Measurements from ENCODE around the gene SLC35G6.
"Not testable (repeated sequence)": the region's sequence is repeated elsewhere in the genome, so short reads cannot be mapped to it uniquely, and the experiment has no call there.

The SLC35G6 gene

DNA sequence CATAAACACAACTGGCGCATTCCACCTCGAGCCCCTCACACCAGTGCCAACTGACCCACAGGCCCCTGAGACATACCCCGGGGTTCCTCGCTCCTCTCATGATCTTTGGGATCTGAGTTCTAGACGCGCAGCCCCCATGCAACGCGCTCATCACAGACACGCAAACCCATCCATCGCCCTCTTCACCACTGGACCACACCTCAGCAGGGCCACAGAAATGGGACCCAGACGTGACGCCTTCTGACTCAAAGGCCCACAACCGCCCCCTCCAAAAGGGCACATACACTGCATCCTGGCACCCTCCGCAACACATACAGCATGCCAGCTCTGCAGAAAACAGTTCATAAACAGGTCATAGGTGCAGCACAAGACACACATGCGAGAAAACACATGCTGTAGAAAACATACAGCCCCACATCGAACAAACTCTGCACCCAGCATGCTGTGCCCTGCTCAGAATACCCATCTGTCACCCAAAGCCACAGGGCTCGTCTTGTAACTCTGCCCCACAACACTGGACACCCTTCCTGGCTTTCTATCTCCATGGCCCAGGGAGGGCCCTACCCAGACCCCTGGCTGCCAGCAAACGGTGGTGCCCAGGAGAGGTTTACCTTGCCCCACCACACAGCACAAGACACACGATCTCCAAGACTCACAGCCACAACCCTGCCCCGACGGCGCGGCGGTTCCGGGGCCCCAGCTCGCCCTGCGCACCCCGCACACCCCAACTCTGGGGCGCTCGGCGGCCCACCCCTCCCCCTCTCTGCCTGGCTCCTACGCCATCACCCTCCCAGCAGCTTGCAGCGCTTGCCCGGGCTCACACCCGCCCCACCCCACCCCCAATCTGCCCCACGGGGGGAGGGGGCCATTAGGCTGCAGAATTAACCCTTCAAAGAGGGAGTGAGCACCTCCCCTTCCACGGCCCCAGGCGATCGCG lies 2.7 kb upstream of the SLC35G6 start:
- peak; percentile 77 for DNase-seq (ENCODE audit: low spot score)

DNA sequence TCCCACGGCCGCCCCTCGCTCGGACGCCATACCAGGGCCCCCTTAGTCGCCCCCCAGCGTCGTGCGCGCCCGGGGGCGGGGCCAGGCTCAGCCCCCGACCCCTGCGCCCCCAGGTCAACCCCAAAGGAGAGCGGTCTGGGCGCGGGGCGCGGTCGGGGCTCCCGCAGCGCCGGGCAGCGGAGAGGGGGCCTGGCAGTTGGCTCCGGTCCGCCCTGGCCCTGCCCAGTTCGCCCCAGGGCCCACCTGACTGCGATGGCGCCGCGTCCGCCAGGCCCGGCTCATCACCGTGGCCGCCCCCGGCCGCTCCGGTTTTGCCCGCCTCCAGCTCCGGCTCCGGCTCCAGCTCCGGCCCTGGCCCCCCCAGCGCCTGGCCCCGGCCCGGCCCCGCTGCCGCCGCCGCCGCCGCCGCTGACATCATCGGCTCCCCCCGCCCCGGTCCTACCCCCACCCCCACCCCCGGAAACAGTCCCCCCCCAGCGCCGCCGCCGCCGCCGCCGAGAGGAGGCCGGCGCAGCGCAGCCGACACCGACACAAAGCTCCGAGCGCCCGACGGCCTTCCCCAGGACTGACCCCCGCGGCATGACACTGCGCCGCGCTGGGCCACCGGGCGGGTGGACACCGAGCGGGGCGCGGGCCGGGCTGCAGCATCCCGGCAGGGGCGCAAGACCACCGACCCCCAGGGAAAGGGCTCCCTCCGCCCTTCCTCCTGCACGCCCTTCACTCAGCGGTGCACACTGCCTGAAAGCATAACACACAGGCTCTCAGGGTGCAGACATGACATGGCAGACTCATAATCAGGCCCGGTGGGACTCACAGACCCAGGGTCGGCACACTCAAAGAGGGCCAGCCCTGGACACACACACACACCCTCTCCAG lies 1.8 kb upstream of the SLC35G6 start, which contains the start of gene ZBTB4:
ZBTB4 (minus strand) TSS at position 419 of the 876 bp plus-strand sequence. CDS start 12,830 bp downstream, outside the sequence.
- peak; percentile 80 for DNase-seq (ENCODE audit: low spot score)

DNA sequence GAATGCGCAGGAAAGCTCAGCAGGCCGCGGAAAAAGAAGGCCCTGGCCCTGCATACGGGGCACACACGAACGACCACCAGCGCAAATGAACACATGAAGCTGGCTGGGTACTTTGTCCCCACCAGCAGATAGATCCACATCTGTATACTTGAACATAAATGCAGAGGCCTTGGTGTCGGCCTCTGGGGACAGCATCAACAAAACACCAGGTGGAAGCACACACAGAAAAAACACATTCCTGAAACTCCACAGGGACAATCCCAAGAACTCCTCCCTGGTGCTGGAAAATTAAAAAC lies 1.2 kb upstream of the SLC35G6 start:
- no peak for DNase-seq (ENCODE audit: low spot score)

DNA sequence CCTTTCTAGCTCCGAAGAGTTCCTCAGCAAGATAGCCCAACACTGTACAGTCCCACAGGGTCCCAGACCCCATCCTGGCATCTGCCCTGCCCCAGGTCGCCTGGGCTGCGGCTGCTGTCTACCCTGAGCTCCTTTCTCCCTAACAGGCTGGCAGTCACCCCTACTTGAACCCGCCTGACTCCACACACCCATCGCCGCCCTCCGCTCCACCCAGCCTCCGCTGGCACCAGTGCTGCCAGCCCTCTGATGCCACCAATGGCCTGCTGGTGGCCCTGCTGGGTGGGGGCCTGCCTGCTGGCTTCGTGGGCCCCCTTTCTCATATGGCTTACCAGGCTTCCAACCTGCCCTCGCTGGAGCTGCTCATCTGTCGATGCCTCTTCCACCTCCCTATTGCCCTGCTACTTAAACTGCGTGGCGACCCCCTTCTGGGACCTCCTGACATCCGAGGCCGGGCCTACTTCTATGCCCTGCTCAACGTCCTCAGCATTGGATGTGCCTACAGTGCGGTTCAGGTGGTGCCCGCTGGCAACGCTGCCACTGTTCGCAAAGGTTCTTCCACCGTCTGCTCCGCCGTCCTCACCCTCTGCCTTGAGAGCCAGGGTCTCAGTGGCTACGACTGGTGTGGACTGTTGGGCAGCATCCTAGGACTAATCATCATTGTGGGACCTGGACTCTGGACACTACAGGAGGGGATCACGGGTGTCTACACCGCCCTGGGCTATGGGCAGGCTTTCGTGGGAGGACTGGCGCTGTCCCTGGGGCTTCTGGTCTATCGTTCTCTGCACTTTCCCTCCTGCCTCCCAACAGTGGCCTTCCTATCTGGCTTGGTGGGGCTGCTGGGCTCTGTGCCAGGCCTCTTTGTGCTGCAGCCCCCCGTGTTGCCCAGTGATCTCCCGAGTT lies 846 bp downstream of the SLC35G6 start:
- DNase-seq (ENCODE audit: low spot score) = not testable (repeated sequence)

DNA sequence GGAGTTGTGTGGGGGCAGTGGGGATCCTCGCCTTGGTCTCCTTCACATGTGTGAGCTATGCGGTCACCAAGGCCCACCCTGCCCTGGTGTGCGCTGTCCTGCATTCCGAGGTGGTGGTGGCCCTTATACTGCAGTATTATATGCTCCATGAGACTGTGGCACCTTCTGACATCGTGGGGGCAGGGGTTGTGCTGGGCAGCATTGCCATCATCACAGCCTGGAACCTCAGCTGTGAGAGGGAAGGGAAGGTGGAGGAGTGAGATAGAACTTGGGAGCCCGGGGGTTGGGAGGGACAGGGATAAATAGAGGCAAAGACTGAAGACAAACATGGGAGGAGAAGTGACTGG lies 1.5 kb downstream of the SLC35G6 start:
- not testable (repeated sequence) for DNase-seq (ENCODE audit: low spot score)

DNA sequence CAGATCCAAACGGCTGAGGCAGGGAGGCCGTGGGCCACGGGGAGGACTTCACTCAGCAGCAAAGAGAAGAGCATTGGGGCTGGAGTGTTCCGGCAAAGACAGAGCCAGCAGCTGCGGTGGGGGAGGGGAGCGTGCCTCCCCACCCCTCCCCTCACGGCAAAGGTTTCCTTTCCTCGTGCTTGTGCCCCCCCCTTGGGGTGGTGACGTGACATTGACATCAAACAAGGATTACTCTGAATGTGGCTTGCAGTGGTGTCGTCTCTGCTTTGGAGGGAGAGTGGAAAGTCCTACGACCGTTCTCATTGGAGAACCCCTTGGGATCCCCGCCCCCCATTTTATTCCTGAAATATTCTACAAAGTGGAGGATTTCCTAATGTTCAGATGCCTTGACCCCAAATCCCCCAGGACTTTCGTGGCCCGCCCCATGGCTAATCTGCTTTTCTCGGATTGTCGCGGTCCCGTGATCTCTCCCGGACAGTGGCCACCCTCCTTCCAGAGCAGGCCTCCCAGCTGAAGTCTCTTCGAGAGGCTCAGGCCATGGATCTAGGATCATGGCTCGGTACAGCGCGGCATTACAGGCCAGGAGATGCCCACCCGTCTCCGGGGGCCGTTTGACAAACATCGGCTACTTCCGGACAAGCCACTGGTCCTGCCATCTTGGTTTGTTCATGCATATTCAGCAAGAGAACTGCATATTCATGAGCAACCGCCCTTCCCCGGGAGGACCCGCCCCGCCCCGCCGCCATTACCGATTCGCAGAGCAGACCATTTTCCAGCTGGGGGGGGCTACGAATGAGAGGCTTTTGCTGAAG lies 2.2 kb downstream of the SLC35G6 start:
- peak; percentile 90 for DNase-seq (ENCODE audit: low spot score)

DNA sequence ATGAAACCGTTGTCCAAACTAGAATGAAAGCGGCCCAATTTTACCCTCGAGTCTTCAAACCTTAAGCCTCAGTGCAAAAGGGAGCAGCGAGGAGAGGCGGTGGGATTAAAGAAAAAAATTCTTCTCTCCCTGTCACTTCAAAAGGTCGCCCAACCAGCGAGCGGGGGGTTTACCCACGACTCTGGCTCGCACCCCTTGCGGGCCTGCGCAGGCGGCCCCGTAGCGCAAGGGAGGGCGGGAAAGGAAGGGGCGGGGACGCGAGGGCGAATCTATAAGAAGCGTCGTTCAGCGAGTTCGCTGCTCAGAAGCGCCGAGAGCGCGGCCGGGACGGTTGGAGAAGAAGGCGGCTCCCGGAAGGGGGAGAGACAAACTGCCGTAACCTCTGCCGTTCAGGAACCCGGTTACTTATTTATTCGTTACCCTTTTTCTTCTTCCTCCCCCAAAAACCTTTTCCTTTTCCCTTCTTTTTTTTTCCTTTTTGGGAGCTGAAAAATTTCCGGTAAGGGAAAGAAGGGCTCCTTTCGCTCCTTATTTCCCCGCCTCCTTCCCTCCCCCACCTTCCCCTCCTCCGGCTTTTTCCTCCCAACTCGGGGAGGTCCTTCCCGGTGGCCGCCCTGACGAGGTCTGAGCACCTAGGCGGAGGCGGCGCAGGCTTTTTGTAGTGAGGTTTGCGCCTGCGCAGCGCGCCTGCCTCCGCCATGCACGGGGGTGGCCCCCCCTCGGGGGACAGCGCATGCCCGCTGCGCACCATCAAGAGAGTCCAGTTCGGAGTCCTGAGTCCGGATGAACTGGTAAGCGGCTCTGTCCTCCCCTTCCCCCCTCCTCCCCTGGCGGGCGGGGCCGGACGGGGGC lies 3.0 kb downstream of the SLC35G6 start, which contains the start of gene POLR2A:
POLR2A (plus strand) TSS at position 300 of the 852 bp plus-strand sequence.
- DNase-seq (ENCODE audit: low spot score) = peak; percentile 97

DNA sequence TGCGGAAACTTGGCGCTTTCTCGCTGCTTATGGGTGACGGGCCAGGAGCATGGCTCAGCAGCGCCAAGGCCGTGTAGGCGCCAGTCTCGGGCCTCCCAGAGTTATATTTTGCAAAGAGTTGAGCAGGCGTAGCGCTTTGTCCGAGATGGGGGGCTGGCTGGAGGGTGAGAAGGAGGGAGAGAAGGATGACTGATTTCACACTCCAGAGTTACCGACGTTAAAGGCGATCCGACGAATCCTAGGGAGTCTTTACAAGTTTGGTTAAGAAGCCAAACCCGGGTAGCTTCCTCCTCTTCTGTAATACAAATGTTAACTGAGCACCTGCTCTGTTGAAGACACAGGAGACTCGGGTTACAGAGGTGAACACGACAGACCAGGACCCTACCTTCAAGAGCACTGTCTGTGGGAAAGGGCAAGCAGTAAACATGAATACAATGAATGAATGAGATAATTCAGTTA lies 3.7 kb downstream of the SLC35G6 start:
- DNase-seq (ENCODE audit: low spot score) = no peak

DNA sequence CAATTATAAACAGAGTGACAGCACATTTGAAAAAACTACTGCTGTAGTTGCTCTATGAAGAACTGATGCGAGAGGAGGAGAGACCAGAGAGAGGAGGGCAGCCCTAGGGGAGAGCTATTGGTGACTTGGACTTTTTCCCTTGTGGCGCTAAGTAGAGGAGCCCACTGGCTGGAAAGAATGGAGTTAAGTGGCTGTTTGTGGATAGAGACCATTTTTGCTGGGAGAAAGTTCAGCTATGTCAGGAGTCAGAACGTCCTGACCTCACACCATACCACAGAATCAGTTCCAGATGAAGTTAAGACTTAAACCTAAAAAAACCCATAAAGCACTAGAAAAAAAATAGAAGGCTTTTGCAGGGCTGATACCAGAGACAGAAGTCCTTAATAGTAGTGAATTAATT lies 4.9 kb downstream of the SLC35G6 start:
- DNase-seq (ENCODE audit: low spot score) = no peak

DNA sequence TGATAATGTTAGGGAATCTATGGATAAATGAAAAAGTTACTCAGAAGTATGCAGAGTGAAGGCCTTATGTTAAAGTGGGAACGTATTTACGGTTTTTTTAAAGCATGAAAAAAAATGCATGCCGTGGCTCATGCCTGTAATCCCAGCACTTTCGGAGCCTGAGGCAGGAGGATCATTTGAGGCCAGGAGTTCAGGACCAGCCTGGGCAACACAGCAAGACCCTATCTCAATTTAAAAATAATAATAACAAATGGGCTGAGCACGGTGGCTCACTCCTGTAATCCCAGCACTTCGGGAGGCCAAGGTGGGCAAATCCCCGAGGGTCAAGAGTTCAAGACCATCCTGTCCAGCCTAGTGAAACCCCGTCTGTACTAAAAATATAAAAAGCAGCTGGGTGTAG lies 8.9 kb downstream of the SLC35G6 start:
- DNase-seq (ENCODE audit: low spot score) = no peak

DNA sequence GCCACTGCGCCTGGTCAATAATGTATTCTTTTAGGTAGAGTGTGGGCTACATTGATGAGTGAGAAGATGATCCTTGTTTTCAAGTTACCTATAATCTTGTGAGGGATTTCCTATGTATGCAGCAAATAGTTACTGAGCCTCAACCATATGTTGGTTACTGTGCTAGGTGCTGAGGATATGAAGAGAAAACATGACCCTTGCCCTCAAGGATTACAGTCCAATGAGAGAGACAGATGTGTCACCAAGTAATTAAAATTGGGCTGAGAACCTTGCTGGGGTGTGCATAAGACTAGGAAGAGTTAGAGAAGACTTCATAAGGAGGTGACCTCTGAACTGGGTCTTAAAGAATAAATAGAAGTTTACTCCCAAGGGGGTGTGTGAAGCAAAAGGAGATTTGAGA lies 10.3 kb downstream of the SLC35G6 start:
- no peak for DNase-seq (ENCODE audit: low spot score)

DNA sequence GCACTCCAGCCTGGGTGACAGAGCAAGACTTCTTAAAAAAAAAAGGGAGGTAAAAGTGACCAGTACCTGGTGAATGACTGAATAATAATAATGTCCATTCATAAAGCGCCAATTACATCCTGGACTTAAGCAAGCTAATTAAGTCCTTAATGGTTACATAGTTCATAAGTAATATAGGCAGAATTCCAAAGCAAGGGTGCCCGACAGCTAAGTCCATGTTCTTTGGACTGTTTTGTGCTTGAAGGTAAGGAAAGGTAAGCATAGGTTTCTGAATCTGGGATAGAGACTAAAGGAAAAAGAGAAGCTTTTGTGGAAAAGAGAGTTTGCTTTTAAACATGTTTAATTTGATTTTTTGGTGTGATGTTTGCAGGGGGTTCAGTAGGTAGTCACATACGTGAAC lies 12.7 kb downstream of the SLC35G6 start:
- DNase-seq (ENCODE audit: low spot score) = no peak

DNA sequence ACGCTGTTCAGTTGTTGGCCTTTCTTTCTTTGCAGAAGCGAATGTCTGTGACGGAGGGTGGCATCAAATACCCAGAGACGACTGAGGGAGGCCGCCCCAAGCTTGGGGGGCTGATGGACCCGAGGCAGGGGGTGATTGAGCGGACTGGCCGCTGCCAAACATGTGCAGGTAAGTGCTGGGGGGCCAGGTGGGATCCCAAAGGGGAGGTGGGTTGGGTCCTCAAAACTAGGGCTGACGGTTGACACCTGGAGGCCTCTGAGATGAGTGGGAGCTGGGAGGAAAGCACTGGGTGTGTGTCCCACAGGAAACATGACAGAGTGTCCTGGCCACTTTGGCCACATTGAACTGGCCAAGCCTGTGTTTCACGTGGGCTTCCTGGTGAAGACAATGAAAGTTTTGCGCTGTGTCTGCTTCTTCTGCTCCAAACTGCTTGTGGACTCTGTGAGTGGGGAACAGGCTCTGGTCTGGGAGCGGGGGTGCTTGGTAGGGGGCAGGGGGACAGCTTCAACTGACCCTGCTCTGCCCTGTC lies 14.7 kb downstream of the SLC35G6 start:
- no peak for DNase-seq (ENCODE audit: low spot score)

DNA sequence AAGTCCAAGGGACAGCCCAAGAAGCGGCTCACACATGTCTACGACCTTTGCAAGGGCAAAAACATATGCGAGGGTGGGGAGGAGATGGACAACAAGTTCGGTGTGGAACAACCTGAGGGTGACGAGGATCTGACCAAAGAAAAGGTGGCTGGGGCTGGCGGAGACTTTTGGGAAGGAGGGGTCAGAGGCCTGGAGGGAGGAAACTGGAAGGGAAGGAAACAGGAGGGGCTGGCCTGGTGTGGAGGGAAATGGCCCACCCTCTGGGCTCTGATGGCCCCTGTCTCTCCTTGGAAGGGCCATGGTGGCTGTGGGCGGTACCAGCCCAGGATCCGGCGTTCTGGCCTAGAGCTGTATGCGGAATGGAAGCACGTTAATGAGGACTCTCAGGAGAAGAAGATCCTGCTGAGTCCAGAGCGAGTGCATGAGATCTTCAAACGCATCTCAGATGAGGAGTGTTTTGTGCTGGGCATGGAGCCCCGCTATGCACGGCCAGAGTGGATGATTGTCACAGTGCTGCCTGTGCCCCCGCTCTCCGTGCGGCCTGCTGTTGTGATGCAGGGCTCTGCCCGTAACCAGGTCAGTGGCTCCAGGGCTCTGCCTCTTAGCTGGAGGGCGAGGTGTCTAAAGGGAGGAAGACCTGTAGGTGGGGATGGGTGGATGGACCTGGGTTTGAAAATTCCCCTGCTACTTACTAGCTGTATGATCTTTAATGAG lies 15.4 kb downstream of the SLC35G6 start:
- DNase-seq (ENCODE audit: low spot score) = no peak

DNA sequence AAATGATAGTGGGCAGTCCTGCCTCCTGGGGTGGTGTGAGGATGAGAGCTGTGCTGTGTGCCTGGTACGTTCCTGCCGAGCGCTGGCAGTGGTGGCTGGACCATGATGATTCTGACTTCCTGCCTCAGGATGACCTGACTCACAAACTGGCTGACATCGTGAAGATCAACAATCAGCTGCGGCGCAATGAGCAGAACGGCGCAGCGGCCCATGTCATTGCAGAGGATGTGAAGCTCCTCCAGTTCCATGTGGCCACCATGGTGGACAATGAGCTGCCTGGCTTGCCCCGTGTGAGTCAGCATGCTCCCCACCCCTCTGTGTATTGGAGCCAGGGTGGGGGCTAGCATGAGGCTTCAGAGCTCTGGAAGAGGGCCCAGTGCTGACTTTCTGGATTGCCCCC lies 16.0 kb downstream of the SLC35G6 start:
- DNase-seq (ENCODE audit: low spot score) = no peak

DNA sequence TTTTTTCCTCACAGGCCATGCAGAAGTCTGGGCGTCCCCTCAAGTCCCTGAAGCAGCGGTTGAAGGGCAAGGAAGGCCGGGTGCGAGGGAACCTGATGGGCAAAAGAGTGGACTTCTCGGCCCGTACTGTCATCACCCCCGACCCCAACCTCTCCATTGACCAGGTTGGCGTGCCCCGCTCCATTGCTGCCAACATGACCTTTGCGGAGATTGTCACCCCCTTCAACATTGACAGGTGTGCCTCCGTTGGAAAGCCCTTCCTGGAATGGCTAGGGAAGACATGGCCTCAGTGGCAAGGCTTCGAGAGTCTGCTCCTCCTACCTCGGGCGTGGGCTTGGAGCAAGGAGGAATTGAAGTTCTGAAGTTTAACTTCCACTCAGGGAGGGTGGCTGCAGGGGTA lies 16.4 kb downstream of the SLC35G6 start:
- no peak for DNase-seq (ENCODE audit: low spot score)

DNA sequence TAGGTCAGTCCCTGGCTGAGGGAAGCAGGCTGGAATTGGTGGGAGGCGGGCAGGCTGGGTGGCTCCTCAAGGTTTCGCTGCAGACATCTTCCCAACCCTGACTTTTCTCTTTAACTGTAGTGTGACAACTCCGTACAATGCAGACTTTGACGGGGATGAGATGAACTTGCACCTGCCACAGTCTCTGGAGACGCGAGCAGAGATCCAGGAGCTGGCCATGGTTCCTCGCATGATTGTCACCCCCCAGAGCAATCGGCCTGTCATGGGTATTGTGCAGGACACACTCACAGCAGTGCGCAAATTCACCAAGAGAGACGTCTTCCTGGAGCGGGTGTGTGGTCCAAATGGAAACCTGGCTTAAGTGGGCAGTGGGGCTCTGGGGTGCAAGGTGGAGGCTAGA lies 17.9 kb downstream of the SLC35G6 start:
- no peak for DNase-seq (ENCODE audit: low spot score)

DNA sequence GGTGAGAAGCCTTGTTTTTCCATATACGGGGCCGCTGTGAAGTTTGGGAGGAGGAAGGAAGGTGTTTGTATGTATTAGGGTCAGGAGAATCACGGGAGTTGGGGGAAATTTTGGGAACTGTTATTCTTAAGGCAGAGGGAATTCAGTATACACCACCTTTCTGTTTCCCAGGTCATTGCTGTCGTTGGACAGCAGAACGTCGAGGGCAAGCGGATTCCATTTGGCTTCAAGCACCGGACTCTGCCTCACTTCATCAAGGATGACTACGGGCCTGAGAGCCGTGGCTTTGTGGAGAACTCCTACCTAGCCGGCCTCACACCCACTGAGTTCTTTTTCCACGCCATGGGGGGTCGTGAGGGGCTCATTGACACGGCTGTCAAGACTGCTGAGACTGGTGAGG lies 20.5 kb downstream of the SLC35G6 start:
- DNase-seq (ENCODE audit: low spot score) = no peak

DNA sequence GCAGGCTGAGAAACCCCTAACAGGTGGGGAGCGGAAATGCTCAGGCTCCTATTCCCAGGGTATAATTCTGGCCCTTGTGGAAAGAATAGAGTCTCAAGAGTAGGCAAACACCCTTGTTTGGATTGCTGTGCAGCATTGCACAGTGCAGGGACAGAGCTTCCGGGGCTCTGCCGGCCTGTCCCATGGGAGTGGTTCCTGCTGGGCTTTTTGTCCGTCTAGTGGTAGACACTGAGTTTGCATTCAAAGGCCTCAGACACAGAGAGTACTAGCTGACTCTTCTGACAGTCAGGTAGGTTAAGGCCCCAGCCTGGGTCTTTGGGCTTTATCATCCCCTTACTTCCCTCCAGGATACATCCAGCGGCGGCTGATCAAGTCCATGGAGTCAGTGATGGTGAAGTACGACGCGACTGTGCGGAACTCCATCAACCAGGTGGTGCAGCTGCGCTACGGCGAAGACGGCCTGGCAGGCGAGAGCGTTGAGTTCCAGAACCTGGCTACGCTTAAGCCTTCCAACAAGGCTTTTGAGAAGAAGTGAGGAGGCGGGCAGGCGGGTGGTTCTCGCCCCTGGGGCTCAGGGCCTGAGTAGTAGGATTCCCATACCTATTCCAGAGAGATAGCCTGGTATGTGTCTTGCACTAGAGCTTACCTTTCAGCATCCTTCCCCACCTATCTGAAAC lies 21.1 kb downstream of the SLC35G6 start:
- no peak for DNase-seq (ENCODE audit: low spot score)
